GM12875 (cell line): ENCODE data around the gene ITPR1.

Experiments
- H3K4me3 ChIP-seq: one replicate; pipeline ENCODE4 v1.5.1; 2011; ENCODE audit warnings: low read depth, low read length, control low read depth
- TF ChIP-seq, protein P1 (sequence below): IDR thresholded peaks from 2 replicates; pipeline ENCODE4 v1.5.1; 2011; ENCODE audit warnings: low read depth, mild to moderate bottlenecking, control low read depth, inconsistent platforms, low read length, moderate library complexity, borderline replicate concordance; ENCODE audit not compliant: insufficient read depth

The ITPR1 gene

DNA sequence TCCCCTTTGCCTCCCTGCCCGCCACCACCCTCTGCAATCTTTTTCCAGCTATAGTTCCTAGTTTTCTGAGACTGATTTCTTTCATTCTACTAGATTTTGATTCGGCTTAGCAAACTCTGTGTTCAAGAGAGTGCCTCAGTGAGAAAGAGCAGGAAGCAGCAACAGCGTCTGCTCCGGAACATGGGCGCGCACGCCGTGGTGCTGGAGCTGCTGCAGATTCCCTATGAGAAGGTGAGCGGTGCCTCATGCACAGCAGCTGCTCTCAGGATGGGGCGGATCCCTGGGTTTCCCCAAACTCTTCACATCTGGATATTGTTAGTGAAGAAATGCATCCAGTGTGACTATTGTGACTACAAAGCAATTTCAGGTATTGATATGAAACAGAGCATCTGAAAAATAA, 191.8 kb downstream of the ITPR1 start:
- TF ChIP-seq, protein P1, sequence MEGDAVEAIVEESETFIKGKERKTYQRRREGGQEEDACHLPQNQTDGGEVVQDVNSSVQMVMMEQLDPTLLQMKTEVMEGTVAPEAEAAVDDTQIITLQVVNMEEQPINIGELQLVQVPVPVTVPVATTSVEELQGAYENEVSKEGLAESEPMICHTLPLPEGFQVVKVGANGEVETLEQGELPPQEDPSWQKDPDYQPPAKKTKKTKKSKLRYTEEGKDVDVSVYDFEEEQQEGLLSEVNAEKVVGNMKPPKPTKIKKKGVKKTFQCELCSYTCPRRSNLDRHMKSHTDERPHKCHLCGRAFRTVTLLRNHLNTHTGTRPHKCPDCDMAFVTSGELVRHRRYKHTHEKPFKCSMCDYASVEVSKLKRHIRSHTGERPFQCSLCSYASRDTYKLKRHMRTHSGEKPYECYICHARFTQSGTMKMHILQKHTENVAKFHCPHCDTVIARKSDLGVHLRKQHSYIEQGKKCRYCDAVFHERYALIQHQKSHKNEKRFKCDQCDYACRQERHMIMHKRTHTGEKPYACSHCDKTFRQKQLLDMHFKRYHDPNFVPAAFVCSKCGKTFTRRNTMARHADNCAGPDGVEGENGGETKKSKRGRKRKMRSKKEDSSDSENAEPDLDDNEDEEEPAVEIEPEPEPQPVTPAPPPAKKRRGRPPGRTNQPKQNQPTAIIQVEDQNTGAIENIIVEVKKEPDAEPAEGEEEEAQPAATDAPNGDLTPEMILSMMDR = no peak
- H3K4me3 ChIP-seq = no peak overlapping the region

DNA sequence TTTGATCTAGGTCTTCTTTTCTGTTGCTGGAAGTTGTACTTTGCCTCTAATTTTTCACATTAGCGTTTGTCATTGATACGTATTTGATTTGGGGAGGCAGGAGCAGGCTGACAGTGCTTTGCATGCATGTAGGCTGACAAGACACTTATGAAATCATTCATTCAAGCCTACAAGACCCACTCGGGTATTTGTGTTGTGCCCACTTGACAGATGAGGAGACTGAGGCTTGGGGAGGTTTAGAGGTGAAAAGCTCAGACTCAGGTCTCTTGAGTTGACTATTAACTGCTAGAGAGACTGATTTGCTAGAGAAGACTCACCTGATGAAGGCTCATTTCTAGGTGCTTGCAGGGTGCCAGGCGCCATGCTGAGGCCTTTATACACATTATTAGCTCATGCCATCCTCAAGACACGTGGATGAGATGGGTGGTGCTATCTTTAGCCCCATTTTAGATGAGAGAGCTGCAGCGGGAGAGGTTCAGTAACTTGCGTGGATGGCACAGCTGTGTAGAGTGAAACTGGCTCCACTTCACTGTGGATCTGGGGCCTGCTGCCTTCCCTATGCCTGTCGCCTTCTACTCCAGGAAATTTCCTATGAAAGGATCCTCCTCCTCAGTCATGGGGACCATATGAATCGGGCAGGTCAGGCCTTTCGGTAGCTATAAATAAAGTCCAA, 192.7 kb downstream of the ITPR1 start:
- no peak overlapping the region for H3K4me3 ChIP-seq
- TF ChIP-seq, protein P1 = no peak

DNA sequence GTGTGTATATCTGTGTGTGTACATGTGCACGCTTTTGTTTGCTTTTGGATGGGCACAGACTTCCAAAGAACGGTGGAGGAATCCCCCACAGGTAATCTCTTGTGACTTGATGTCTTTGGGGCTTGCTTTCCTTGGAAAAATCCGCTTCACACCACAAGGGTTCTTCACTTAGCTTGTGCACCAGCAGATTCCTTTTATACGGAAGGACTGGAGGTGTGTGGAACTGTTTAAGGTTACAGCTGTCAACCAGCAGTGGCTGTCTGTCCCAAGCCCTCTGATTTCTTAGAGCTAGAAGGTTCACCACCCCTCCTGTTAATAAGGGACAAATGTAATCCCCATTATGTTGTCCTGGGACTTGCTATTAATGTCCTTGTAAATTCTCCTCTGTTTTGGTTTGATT, 193.5 kb downstream of the ITPR1 start:
- TF ChIP-seq, protein P1 = no peak

DNA sequence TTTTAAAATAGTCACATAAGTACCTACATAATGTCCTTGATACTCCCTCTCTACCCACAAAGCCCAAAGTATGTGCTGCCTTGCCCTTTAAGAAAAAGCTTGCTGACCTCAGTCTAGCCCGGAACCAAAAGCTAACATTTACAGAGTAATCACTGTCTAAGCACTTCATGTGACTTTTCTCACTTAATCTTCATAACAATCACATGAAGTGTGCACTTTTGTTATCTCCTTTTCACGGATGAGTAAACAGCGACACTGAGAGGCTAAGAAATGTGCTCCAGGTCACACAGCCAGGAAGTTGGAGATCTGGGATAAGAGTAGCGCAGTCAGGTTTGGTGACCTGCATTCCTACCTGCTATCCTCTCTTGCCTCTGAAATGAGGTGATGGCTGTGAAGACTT, 194.0 kb downstream of the ITPR1 start:
- TF ChIP-seq, protein P1 = no peak
- H3K4me3 ChIP-seq = no peak overlapping the region

More for the DNA sequence above, 193.5 kb downstream of the ITPR1 start:
- no peak overlapping the region for H3K4me3 ChIP-seq

- TF ChIP-seq, protein P1 = no peak
- H3K4me3 ChIP-seq = no peak overlapping the region
These were observed 194.4 kb downstream of the ITPR1 start for GRCh38 chr3:4687596-4687995.

DNA sequence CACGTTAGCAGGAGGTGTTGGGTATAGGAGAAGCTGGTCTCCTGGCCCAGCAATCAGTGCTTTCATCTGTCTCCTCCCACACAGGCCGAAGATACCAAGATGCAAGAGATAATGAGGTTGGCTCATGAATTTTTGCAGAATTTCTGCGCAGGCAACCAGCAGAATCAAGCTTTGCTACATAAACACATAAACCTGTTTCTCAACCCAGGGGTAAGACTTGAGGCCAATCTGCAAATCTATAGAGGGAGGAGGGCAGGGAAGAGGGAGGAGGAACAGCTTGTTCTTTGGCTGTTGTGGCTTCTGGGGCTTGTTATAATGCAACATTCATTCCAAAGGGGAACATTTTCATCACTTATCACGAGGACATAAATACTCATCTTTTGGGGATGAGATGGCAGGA, 195.3 kb downstream of the ITPR1 start:
- TF ChIP-seq, protein P1 = no peak
- no peak overlapping the region for H3K4me3 ChIP-seq

GRCh38 chr3:4689021-4689420, 195.9 kb downstream of the ITPR1 start:
- no peak overlapping the region for H3K4me3 ChIP-seq
- TF ChIP-seq, protein P1 = no peak
